Mammary epithelial cell (primary cell): Measurements from ENCODE around the gene SPAG9.

Experiments used
- EZH2 ChIP-seq: IDR thresholded peaks from 2 replicates; pipeline ENCODE4 v1.6.1; 2012; ENCODE audit warnings: low read length, inconsistent platforms, borderline replicate concordance
- TF ChIP-seq, protein P1 (sequence below), 2 donors: IDR thresholded peaks in 1 of 2; conservative IDR thresholded peaks in 1 of 2; 2 replicates each; pipeline ENCODE4 v1.5.1; 2011 to 2012; ENCODE audit warnings: inconsistent platforms in 2 of 2, low read length in 2 of 2, mild to moderate bottlenecking in 2 of 2, control low read depth in 1 of 2, low read depth in 1 of 2; ENCODE audit not compliant: insufficient read depth in 1 of 2; ENCODE audit errors: extremely low read depth in 1 of 2

DNA sequence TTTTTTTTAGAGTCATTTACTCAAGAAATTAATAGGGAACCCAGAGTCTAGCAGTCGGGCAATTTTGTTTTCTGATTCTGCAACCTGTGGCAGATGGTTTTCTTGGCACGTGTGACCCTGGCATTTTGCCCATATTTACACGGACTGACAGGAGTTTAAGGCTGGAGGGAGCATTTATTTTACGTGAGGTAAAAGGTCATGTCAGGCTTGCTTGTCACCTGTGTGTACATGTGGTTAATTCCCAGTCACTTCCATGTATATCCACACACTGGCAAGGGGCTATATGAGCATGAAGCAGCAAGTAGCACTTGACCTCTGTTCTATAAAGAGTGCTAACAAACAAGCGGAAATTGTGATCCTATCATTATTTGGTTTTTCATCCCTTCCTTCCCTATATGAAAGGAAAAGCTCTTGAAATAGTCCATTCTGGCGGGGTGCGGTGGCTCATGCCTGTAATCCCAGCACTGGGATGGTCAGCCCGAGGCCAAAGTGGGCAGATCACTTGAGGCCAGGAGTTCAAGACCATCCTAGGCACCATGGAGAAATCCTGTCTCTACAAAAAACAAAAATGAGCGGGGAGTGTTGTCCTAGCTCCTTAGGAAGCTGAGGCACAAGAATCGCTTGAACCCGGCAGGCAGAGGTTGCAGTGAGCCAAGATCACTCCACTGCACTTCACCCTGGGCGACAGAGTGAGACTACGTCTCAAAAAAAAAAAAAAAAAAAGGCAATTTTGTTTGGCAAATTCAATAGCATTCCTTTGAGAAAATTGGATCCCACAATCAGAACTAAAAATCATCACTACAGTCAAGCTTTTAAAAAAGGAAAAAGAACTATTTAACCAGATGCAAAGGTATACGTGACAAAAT is 2.1 kb downstream of the SPAG9 start:
- TF ChIP-seq, protein P1, sequence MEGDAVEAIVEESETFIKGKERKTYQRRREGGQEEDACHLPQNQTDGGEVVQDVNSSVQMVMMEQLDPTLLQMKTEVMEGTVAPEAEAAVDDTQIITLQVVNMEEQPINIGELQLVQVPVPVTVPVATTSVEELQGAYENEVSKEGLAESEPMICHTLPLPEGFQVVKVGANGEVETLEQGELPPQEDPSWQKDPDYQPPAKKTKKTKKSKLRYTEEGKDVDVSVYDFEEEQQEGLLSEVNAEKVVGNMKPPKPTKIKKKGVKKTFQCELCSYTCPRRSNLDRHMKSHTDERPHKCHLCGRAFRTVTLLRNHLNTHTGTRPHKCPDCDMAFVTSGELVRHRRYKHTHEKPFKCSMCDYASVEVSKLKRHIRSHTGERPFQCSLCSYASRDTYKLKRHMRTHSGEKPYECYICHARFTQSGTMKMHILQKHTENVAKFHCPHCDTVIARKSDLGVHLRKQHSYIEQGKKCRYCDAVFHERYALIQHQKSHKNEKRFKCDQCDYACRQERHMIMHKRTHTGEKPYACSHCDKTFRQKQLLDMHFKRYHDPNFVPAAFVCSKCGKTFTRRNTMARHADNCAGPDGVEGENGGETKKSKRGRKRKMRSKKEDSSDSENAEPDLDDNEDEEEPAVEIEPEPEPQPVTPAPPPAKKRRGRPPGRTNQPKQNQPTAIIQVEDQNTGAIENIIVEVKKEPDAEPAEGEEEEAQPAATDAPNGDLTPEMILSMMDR (conservative IDR thresholded peaks at IDR 0.05 in 1 of 2, IDR thresholded peaks at IDR 0.05 in 1 of 2; ENCODE audit: extremely low read depth in 1 of 2, insufficient read depth in 1 of 2, low read depth in 1 of 2, low read length in 2 of 2) = no peak
- no peak for TF ChIP-seq EZH2
